Epidermal melanocyte (primary cell): ENCODE measurements around the gene HMCN2.

ENCODE experiments used
- DNase-seq: peaks from one replicate; pipeline ENCODE4 v3.0.0; 2011; ENCODE audit warnings: low spot score; ENCODE audit not compliant: insufficient read length

HMCN2 gene

DNA sequence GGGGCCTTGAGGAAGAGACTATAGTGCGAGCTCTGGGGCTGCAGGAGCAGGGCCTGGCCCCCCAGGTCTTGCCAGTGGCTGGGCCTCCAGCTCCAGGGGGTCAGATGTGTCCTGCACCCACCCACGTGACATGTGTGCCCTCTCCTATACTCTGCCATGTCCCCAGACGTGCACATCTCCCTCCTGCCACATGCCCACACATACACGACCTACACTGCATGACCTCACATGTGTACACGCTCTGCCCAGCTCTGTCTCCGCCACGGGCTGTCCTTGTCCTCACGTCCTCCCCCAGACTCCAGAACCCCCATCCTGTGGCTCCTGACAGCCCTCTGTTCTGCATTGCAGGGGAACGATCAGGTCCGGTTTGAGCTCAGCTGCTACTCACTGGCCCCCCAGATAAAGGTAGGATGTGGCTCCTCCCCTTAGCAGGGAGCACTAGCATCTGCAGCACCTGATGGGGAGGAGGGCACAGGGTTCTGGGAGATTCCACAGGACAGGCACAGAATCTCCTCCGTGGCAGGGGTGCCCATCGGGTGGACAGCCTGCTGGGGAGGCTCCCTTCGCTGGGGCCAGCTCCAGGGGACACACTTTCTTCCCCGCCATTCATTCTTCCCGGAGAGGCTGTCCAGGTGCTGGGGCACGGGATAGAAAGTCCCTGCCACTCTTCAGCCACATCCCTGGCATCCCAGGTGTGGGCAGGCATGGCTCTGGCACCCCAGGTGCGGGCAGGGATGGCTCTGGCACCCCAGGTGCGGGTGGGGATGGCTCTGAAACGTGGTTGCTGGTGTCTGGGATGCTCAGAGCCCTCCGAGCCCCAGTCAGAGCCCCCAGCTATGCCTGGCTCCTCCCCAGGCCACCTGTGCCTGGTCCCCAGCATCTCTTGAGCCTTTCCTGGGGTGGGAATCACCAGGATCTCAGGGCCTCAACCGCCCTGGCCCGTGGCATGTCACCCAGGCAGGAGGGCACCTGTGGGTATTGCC lies 198.5 kb downstream of the HMCN2 start:
- DNase-seq = no peak

DNA sequence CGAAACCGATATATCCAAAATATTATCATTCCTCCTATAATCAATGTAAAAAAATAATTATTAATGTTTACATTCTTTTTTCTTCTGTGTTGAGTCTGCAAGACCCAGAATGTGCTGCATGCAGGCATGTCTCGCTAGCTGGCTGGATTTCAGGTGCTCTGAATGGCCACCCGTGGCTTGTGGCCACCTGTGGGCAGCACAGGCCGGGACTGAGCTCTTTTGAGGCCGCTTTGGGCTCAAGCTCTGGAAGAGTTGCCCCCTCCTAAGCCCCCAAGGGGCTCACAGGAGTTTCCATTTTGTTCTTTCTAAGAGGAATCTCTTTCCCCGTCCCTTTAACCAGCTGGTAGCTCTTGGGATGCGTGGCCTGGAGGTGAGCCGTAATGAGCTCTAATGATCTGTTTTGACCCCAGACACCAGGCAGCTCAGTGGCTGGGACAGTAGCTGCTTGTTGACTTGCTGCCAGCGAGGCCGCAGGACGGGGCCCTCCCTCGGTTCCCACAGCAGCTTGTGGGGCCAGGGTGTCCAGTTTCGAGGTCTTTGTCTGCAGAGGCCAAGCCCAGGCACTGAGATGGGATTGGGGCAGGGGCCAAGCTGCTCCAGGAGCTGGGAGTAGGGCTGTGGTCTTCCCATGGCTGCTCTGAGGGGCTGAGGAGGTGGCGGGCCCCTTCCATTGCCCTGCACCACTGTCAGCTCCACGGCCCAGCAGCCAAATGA lies 200.0 kb downstream of the HMCN2 start:
- no peak for DNase-seq

DNA sequence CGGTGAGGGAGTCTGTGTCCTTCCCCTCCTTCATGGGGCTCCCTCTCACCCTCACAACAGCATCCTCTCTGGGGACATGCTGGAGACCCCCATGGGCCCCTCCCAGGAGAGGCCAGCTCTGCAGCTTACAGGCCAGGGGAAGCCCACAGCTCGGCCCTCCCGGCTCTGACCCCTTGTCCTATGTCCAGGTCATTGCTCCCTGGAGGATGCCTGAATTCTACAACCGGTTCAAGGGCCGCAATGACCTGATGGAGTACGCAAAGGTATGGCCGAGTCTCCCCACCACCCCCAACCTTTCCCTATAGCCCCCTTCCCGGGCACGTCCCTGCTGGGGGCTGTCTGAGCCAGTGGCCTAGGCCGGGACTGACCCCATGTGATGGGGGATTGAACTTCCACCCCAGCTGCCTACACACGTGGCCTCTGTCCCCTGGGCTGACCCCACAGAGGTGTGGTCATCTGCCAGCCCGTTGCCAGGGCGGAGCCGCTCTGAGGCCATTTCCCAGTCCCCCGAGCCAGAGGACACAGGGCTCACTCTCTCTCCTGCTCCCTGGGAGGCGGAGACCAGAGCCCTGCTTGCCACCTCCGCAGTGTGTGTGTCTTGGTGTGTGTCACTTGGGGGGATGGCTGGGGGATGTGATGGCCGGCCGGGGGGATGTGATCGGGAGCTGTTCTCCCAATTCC lies 201.1 kb downstream of the HMCN2 start:
- DNase-seq = no peak

DNA sequence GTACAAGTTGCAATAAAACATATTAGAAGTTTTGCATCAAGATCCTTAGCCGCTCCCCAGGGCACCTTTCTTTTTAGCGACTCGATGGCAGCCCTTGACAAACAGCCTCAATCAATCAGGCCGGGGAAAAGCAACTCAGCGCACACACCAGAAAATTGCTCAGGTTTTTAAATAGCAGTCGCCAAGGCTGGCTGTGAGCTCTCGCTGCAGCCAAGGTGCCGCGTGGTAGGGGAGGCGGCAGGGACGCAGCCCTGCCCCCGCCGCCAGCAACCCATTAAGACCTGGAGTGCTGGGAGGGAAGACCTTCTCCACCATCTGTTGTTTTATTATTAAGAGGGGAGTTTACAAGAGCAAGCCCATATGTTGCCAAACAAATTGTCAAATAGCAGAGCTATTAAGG lies 201.8 kb downstream of the HMCN2 start:
- DNase-seq = no peak

DNA sequence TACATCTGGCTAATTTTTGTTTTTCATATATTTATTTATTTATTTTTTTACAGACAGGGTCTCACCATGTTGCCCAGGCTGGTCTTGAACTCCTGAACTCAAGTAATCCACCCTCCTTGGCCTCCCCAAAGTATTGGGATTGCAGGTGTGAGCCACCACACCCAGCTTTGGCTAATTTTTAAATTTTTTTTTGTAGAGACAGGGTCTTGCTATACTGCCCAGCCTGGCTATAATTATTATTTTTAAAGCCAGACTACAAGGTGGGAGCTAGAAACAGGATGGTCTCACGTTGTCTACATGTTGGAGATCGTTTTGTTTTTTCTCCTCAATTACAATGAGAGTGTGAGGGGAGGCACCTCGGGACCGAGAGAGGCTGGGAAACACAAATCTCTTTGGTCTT lies 203.0 kb downstream of the HMCN2 start:
- no peak for DNase-seq

DNA sequence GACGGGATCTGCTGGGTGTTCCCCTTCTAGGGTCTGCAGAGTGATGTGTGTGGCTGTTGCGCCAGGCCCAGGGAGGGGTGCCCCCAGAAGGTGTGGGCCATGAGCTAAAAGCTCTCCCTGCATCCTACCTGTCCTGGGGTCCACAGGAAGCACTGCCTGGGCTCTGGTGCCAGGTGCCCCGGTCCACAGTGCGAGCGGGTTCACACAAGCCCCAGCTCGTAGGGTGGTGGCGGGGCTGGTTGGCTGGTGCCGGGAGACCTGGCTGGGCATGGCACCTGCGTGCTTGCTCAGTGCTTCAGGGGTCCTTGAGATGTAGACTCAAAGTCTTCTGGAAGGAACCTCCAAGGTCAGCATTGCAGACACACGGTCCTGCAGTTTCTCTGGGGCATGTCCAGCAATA lies 204.7 kb downstream of the HMCN2 start:
- DNase-seq = no peak

DNA sequence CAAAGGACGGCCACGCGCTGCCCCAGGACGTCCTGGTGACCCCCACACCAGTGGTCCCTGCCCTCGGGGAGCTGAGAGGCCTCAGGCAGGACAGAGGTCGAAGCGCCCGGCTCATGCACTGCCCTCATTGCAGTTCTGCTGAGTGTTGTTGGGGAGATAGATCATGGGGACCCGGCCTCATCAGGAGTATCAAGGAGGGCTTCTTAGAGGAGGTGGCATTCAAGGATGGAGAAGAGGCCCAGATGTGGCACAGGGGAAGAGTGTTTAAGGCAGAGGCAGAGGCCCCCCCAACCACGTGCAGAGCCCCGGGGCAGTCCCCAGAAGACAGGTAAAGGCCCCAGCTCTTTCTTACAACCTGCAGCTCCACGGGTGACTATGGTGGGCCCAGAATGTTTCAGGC lies 205.4 kb downstream of the HMCN2 start:
- no peak for DNase-seq

DNA sequence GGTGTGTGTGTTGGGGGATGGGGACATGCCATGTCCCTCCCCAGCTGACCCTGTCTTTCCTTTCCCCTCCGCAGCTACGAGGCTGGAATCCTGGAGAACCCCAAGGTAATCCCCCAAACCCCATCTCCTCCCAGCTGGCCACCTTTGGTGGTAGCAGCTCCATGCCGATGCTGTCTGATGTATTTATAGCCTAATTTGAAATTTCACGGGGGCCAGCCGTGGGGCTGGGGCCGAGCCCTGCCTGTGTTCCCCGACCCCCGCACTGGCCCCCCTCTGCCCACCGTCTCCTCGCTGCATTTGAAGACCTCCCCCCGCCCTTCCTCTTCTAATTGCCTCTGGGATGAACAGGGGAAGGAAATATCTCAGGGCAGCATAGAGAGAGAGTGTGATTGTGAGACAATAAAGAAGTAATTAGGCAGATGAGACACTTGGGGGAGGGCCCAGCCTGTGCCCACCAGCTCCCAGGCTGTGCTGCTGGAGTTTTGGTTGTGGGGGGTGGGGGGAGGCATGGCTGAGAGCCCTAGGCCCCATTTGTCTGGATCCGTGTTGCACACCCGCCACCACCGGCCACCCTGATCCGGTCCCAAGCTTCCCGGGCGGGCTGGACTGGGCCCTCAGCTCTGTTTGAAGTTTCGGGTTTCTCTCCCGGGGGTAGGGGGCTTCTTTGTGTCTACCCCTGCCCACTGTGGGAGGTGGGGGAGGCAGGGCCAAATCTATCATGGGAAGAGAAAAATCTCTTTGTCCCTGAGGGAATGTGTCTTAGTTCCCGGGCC lies 206.0 kb downstream of the HMCN2 start:
- no peak for DNase-seq

DNA sequence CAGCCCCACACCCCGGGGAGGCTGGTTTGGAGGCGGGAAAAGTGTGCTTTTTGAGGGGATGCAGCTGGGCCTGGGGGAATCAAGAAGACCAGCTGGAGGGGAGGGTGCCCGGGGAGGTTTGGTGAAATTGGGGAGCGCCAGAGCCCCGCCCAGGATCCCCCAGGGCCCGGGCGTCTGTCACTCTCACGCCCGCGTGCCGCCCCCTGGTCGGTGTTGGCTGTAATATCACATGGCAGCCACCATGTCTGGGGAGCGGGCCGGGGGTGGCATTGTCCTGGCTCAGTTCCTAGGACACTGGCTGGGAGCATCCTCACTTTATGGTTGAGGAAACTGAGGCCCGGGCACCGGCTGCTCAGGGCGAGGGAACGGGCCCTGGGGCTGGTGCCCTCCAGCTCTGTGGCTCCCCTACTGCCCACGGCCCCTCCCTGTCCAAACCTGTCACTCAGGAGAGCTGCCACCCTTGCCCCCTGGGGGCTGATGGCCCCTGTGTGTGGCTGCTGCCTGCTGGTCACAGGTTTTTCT lies 206.7 kb downstream of the HMCN2 start:
- no peak for DNase-seq

DNA sequence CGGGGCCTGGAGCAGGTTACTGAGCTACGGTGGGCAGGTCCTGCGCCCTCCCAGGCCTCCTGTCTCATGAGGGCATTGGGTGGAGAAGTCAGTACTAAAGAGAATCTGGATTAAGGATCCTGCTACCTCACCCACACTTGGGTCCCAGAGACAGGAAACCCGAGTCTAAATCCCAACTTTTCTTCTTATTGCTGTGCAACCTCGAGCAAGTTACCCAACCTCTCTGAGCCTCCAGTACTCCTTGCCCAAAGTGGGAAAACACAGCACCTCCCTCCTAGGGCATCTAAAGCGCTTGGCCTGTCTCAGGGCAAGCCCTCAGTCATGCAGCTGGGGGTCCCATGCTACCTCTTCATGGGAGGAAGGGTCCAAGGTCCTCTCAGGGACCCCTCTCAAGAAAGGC lies 207.4 kb downstream of the HMCN2 start:
- no peak for DNase-seq

DNA sequence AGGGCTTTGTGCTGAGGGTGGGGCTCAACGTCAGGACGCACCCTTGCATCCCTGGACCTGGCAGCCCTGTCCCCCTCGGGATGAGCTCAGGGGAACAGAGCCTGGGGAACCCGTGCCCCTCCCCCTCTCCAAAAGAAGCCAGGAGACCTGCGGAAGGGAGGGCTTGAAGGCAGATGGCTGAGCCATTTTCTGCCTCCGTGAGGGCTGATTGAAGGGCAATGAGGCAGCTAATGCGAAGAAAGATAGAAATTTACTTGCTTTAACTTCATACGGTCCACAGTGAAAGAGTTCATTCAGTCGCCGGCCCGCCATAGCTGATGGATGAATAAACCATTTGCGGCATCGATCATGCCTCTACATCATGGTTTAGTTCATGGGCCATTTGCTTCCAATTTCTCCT lies 208.0 kb downstream of the HMCN2 start:
- DNase-seq = no peak

DNA sequence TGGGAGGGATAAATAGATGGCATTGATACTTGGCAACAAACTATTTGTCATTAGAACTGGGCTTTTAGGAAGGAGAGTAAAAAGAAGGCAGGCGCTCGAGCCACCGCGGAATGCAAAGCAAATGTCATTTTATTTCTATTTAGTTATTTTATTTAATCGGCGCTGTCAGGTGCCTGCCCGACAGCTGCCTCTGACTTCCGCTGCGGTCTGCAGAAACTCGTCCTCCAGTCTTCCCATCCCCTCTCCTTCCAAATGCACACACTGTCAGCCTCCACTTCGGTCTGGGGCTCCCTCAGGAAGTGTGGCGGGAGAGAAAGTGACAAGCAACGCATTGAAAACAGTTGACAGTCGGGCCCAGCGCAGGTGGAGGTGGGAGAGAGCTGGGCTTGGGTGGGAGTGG lies 208.5 kb downstream of the HMCN2 start:
- DNase-seq = no peak

DNA sequence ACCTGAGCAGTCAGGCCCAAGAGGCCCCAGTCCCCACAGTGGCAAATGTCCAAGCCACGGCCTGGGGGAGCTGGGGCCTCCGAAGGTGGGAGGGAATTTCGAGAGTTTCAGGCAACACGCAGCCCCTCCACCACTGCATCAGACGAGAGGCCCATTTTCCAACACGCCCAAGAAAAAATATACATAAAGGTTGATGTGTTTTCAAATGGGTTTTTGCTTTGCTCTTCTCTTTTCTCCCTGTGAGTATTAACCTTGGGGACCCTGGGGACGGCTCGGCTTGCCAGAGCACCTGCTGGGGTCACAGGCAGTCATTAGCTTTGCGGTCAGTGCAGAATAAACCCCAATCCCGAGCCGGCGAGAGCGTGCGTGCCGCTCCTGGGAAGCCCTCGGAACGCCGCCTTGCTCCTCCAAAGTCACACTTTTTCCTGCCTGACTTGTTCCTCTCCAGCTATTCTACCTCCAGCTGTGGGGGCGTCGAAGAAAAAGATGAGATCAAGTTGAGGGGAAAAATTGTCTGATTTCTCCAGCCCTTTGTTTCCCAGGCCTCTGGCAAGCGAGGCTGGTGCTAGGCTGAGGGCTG lies 210.7 kb downstream of the HMCN2 start:
- no peak for DNase-seq

DNA sequence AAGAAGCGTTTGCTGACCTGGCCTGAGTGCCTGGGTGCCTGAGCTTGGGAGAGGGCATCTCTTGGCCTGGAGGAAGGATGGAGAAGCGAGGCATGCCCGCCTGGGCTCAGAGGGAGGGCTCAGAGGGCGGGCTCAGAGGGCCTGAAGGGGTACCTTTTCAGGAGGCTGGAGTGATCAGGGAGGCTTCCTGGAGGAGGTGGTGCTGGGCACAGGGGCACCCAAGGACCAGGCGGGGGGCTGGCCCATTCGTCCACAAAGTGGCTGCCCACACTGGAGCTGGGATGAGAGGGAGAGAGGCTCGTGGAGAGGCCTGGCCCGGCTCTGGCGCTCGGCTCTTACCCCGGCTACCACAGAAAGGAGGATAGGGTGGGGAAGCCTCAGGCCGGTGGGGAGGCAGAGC lies 212.0 kb downstream of the HMCN2 start:
- DNase-seq = no peak

DNA sequence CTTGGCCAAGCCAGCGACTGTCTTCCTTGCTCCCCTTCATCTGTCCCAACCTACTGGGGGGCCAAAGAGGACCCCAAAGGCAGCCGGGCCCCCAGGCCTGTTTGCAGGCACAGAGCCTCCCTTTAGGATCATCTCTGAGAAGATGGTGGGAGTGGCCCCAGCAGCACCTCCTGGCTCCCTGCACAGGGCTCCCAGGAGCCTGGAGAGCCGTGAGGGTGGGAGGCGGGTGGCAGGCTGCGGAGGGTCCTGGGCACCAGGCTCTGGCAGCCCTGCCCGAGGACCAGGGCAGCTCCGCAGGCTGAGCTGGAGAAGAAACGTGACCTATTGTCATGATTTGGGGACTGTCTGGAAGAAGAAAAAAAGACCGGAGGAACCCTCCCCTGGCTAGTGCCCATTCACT lies 212.6 kb downstream of the HMCN2 start:
- no peak for DNase-seq

DNA sequence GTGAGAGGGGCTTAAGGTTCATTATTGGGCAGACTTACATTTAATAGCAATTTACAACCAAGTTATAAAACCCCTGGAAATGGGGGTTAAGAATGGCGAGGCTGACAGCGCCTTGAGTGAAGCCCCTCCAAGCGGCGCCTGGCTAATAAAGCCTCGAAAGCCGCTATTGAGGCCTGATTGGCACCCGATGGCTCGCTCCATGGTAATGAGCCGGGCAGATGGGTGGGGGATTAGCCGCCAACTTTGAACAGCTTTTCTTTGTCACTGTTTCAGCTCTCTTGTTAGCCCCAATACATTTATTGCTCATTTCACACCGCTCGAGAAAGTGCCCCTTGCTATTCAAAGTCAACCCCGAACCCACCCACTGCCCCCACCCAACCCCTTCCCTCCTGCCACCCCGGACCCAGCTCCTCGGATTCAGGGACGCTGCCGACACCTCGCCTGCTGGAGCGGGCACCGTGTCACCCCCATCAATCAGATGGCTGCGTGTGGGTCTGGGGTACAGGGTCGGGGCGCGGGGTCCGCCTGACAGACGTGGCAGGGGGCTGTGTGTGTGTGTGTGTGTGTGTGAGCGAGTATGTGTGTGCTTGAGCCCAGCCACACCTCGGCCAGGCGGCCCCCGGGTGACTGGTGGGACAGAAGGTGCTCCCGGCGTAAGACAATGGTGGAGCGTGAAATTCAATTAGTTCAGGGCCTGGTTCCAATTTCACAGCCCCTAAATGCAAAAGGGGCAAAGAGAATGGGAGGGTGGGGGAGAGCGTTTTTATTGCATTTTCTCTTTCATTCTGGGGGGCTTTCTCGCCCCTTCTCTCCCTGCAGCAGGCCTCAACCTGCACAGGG lies 213.4 kb downstream of the HMCN2 start:
- DNase-seq = no peak

DNA sequence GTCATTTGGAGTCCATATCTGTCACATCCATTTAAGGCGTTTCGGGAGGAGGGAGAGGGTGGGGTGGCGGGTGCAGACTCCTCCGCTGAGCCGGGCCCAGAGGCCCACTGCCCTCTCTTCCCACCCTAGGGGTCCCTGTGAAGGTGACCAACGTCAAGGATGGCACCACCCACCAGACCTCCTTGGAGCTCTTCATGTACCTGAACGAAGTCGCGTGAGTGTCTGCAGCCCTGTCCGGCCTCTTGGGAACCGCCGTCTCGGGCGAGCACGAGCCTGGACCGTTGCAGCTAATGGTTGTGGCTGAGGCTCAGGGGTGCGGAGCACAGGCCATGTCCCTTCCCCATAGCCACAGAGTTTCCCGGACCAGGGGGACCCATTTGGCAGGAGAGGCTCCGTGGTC lies 214.0 kb downstream of the HMCN2 start:
- DNase-seq = no peak

DNA sequence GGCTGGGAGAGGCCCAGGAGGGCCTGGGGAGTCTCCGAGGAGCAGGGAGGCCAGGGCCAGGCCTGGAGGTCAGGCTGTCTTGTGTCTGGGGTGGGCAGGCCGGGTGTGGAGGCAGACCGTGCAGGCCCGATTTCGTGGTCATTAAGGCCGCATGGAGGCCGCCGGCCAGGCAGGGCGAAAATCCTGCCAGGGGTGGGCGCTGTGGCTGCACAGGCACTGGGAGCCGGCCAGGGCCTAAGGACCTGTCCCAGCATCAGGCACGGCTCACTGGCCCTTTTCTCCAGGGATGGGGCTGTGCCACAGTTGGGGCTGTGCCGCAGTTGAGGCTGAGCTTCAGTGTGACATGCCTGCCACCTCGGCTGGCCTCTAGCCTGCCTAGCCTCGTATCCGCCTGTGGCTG lies 215.1 kb downstream of the HMCN2 start:
- DNase-seq = no peak

DNA sequence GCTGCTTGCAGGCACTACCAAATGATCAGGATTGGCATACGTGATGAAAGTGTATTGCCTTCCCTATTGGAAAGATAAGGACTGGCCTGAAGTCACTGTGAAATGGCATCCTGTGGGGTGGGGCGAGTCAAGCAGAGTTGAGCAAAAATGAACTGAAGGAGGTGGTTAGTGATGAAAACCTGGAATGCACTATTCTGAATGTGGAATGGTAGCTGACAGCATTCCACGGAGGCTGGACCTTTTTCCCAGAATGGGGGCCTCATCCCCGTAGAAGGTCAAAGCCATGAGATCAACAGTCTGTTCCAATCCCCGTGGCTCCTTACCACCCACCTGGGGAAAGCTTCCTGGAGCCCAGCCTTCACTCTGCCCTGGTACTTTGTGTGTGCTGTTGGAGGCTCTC lies 216.9 kb downstream of the HMCN2 start:
- no peak for DNase-seq
